Neuron (in vitro differentiated cells): ENCODE data around the gene GRM5.

Experiments
- H2AFZ ChIP-seq: one replicate; pipeline ENCODE4 v1.6.1; 2013; ENCODE audit warnings: low read depth, mild to moderate bottlenecking, inconsistent platforms, low read length, moderate library complexity
- H3K27me3 ChIP-seq: one replicate; pipeline ENCODE4 v1.6.1; 2013; ENCODE audit warnings: low read length; ENCODE audit not compliant: insufficient read depth
- H3K36me3 ChIP-seq: one replicate; pipeline ENCODE4 v1.6.1; 2013; ENCODE audit warnings: low read length; ENCODE audit not compliant: insufficient read depth
- H3K4me1 ChIP-seq: one replicate; pipeline ENCODE4 v1.6.1; 2013; ENCODE audit warnings: low read length; ENCODE audit not compliant: insufficient read depth
- H3K4me3 ChIP-seq: 2 replicates; pipeline ENCODE4 v1.5.1; 2013; ENCODE audit warnings: mild to moderate bottlenecking, low read length, moderate library complexity
- H3K9me3 ChIP-seq: one replicate; pipeline ENCODE4 v1.6.1; 2013; ENCODE audit warnings: low read length

The GRM5 gene

GRCh38 chr11:88809126-88809525, 256.7 kb downstream of the GRM5 start:
- Histone ChIP-seq H3K27me3 (no peaks in the 10 kb centered on the region), H3K4me3 (no peak overlapping the region), H3K9me3 (no peaks in the 10 kb centered on the region), H2AFZ (no peak overlapping the region), H3K36me3 (no peaks in the 10 kb centered on the region), H3K4me1 (no peaks in the 10 kb centered on the region)

GRCh38 chr11:88807349-88807748, 258.4 kb downstream of the GRM5 start:
- Histone ChIP-seq H3K36me3 (no peaks in the 10 kb centered on the region), H3K27me3 (no peaks in the 10 kb centered on the region)

GRCh38 chr11:88806410-88806809, 259.4 kb downstream of the GRM5 start:
- Histone ChIP-seq H3K9me3 (no peaks in the 10 kb centered on the region), H3K4me3 (no peak overlapping the region), H2AFZ (no peak overlapping the region), H3K27me3 (no peaks in the 10 kb centered on the region), H3K4me1 (no peaks in the 10 kb centered on the region), H3K36me3 (no peaks in the 10 kb centered on the region)

More at GRCh38 chr11:88807349-88807748, 258.4 kb downstream of the GRM5 start:
- Histone ChIP-seq H3K4me3 (no peak overlapping the region), H2AFZ (no peak overlapping the region), H3K4me1 (no peaks in the 10 kb centered on the region), H3K9me3 (no peaks in the 10 kb centered on the region)

DNA sequence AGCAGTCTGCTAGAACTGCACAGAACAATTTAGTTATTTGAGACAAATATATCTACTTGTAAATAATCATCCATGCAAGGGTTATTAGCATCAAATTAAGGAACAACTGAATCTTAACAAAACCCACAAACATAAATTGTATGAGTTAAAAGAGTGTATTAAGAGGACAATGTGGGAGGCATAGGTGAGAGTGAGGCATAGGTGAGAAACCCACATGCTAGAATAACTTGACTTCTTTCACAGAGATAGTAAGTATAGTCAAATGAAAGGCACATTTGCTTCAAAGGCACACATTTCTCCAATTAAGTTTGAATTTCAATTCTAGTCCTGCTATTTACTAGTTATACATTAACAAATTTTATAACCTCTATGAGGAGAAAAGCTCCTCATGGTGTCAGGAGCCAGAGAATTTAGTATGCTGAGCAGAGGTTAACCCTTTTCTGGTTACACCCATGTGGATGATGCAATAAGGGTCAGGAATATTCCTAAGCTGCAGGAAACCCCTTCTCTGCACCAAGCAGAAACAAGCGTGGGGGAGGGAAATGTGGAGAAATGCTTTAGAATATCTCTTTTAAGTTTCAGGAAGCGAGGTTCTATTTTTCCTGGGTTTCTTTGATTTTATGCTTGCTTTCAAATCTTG, 264.2 kb downstream of the GRM5 start:
- H3K27me3 ChIP-seq, result no peaks in the 10 kb centered on the region
- H3K36me3 ChIP-seq, result no peaks in the 10 kb centered on the region
- no peaks in the 10 kb centered on the region for H3K4me1 ChIP-seq
- no peak overlapping the region for H2AFZ ChIP-seq
- no peak overlapping the region for H3K4me3 ChIP-seq
- H3K9me3 ChIP-seq, result no peaks in the 10 kb centered on the region

- Histone ChIP-seq H3K4me1 (no peaks in the 10 kb centered on the region), H3K9me3 (no peaks in the 10 kb centered on the region), H2AFZ (no peak overlapping the region), H3K4me3 (no peak overlapping the region), H3K36me3 (no peaks in the 10 kb centered on the region), H3K27me3 (no peaks in the 10 kb centered on the region)
Observed at GRCh38 chr11:88799771-88800500, 265.8 kb downstream of the GRM5 start.

GRCh38 chr11:88790182-88790581, 275.6 kb downstream of the GRM5 start:
- Histone ChIP-seq H3K27me3 (no peaks in the 10 kb centered on the region), H3K9me3 (no peaks in the 10 kb centered on the region), H2AFZ (no peak overlapping the region), H3K4me1 (no peaks in the 10 kb centered on the region), H3K36me3 (no peaks in the 10 kb centered on the region), H3K4me3 (no peak overlapping the region)

GRCh38 chr11:88779577-88779976, 286.2 kb downstream of the GRM5 start:
- H2AFZ ChIP-seq, result no peak overlapping the region

DNA sequence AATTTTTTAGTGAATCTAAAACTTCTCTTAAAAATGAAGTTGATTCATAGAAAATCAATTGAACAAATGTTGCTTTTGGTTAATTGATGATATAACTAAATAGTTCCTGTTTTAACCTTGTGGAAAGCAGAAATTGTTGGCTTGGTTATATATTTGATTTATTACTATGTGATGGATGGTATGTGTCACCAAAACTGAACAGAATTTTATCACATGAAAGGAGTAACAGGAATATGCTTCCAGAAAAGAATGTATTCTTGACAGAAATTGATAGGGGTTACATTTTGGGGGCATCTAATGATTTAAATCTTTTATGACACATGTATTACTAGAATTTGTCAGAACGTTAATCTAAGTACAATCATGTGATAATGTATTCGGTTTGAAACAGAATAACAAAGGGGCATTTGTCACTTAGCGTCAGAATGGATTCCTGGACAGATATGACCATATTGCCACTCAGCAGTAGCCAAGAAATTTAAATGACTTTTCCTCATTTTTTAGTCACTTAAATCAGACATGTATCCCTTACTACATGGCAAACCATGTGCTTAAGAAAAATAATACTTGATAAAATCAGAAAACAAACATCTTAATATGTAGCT, 295.2 kb downstream of the GRM5 start:
- Histone ChIP-seq H2AFZ (no peak overlapping the region), H3K4me3 (no peak overlapping the region), H3K9me3 (no peaks in the 10 kb centered on the region), H3K36me3 (no peaks in the 10 kb centered on the region), H3K4me1 (no peaks in the 10 kb centered on the region), H3K27me3 (no peaks in the 10 kb centered on the region)

More at GRCh38 chr11:88779577-88779976, 286.2 kb downstream of the GRM5 start:
- Histone ChIP-seq H3K4me1 (no peaks in the 10 kb centered on the region), H3K27me3 (no peaks in the 10 kb centered on the region), H3K36me3 (no peaks in the 10 kb centered on the region), H3K4me3 (no peak overlapping the region), H3K9me3 (no peaks in the 10 kb centered on the region)

DNA sequence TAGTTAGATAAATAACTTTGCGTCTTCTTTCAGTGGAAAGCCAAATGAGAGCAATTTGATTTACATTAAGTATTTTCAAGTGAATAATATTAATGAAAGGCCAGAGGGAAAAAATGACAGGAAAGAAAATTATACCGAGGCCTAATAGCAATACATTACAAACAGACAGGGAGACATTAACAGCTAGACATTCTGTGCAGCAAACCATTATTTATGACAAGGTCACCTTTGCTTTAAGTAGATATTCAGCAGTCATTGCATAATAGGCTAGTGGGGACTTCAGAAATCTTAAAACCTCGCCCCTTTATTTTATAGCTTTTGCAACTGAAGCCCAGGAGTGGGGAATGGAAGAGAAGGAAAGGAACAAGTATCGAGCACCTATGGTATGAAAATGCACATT, 321.6 kb downstream of the GRM5 start:
- Histone ChIP-seq H2AFZ (no peak overlapping the region), H3K27me3 (no peaks in the 10 kb centered on the region), H3K4me3 (no peak overlapping the region), H3K4me1 (peaks cover 6% of the 10 kb centered on the region), H3K9me3 (no peaks in the 10 kb centered on the region), H3K36me3 (no peaks in the 10 kb centered on the region)

DNA sequence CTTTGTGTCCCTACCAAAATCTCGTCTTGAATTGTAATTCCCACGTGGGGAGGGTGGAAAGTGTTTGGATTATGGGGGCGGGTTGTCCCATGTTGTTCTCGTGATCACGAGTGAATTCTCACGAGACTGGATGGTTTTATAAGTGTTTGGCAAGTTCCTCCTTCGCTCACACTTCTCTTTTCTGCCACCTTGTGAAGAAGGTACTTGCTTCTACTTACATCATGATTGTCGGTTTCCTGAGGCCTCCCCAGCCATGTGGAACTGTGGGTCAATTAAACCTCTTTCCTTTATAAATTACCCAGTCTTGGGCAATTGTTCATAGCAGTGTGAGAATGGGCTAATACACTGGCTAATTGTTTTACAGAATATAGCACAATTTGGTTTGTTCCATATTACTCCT, 326.3 kb downstream of the GRM5 start:
- H3K36me3 ChIP-seq, result no peaks in the 10 kb centered on the region
- H3K27me3 ChIP-seq, result no peaks in the 10 kb centered on the region
- H2AFZ ChIP-seq, result no peak overlapping the region
- H3K9me3 ChIP-seq, result no peaks in the 10 kb centered on the region
- no peak overlapping the region for H3K4me3 ChIP-seq
- peaks cover 6% of the 10 kb centered on the region for H3K4me1 ChIP-seq

DNA sequence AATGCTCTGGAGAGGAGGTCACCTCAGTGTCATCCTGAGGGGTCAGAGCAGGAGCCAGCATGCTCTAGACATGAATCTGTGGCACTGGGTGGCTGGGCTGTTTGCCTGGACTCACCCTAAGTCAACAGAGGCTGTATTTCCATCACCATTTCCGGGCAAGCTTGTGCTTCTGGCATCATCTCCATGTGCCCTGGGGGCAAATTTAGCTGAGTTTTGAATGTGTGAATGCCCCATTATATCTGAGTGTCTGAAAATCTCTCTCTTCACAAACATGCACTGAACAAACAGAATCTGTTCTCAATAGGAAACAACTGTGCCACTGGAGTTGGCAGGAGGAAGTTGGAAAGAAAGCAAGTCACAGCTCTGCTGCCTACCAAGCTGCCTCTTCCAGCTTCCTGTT, 356.2 kb downstream of the GRM5 start:
- Histone ChIP-seq H3K4me1 (no peaks in the 10 kb centered on the region), H3K36me3 (no peaks in the 10 kb centered on the region), H3K27me3 (no peaks in the 10 kb centered on the region), H3K4me3 (no peak overlapping the region), H2AFZ (no peak overlapping the region), H3K9me3 (no peaks in the 10 kb centered on the region)

- no peak overlapping the region for H2AFZ ChIP-seq
- no peak overlapping the region for H3K4me3 ChIP-seq
- no peaks in the 10 kb centered on the region for H3K9me3 ChIP-seq
- no peaks in the 10 kb centered on the region for H3K4me1 ChIP-seq
- H3K27me3 ChIP-seq, result no peaks in the 10 kb centered on the region
- H3K36me3 ChIP-seq, result no peaks in the 10 kb centered on the region
Observed at GRCh38 chr11:88704485-88704884, 361.3 kb downstream of the GRM5 start.

- no peaks in the 10 kb centered on the region for H3K36me3 ChIP-seq
- H3K9me3 ChIP-seq, result no peaks in the 10 kb centered on the region
- peaks cover 7% of the 10 kb centered on the region for H3K4me1 ChIP-seq
- no peaks in the 10 kb centered on the region for H3K27me3 ChIP-seq
- no peak overlapping the region for H2AFZ ChIP-seq
- H3K4me3 ChIP-seq, result no peak overlapping the region
Observed at GRCh38 chr11:88701816-88702215, 364.0 kb downstream of the GRM5 start.
